Measurements from ENCODE around the gene MOB2. TPM values are rescaled to one million over a fixed set of nuclear protein-coding genes. Genes with fewer than 3 reads are reported as not detected.

The MOB2 gene
- 39.8 TPM for total RNA-seq
- long read RNA-seq, transcript MOB2-202 (5 exons, 795 nt), result major isoform, 11 of 142 reads
- long read RNA-seq, partial matches to known transcripts, result 112 of 142 reads
- long read RNA-seq, other reads (novel, unspliced or antisense), result 19 of 142 reads

DNA sequence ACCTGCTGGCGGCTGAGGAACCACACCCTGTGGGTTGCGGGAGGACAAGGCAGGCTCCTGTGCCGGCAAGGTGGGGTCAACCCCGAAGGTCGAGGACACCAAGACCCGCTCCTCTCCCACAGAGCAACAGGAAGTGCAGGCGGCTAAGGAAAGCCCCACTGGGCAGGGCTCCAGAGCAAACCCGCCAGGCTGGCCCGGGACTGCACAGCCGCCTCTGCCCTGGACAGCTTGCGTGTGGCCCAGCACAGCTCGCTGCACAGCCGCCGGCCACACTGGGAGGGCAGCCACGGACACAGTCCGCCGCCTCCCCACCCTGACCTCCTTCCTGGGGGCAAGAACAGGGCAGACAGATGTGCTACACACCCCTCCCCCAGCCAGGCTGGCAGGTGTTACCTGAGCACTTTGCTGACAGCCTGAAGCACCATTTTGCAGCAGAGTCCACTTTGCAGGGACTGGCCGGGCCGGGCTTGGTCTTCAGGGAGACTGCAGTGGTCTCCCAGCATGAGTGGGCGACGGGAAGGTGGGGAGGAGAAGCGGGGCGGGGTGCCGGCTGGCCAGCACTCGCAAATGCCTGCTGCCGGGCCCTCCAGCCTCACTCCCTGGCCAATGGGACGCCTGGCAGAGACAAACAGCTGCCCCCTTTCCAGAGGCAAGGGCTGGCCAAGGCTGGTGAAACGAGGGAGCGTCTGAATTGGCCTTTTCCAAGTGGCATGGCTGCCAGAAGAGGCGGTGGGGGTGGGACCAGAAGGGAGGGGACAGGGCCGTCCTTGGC, at the start of gene MOB2:
Gene MOB2, minus strand, starts transcription at position 726 of the 772 bp plus-strand sequence. Its CDS starts 223 bp downstream, at position 503.
- DNase-seq (ENCODE audit: low spot score), result no peak

DNA sequence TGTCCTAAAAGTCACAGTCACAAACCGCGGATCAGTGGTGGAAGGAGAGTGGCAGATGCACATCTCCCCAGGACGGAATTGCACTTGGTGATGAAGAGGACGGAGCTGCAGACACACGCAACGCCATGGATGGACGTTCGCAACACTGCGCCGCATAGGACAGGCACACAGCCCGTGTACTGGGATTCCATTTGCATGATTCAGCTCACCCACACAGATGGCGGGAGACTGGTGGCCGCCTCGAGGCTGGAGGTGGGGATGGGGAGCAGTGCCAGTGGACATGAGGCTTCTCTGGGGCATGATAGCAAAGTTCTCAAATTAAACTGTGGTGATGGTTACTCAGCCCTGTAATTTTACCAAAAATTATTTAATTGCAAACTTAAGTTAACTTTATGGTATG, 48.1 kb upstream of the MOB2 start:
- DNase-seq (ENCODE audit: low spot score), result no peak

GRCh38 chr11:1534171-1534570, 47.6 kb upstream of the MOB2 start:
- no peak for DNase-seq (ENCODE audit: low spot score)

DNA sequence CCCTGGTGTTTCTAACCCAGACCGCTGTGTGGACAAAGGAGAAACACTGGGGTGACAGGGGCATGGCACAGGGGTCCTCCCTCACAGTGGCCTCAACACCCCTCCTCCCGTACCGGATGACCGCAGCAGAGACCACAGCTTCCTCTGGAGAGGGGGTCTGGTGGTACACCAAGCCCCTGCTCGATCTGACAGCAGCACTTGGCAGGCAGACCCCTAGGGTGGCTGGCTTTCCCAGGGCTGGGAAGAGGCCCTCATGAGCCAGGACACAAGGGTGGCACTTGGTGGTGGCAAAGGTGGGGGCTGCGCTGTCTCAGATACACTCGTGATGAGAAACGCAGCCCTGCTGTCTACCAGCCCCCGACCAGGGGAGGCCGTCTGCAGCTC, 46.8 kb upstream of the MOB2 start:
- no peak for DNase-seq (ENCODE audit: low spot score)

GRCh38 chr11:1532606-1533341, 46.2 kb upstream of the MOB2 start:
- DNase-seq (ENCODE audit: low spot score), result no peak

GRCh38 chr11:1532014-1532586, 45.5 kb upstream of the MOB2 start:
- DNase-seq (ENCODE audit: low spot score), result no peak

DNA sequence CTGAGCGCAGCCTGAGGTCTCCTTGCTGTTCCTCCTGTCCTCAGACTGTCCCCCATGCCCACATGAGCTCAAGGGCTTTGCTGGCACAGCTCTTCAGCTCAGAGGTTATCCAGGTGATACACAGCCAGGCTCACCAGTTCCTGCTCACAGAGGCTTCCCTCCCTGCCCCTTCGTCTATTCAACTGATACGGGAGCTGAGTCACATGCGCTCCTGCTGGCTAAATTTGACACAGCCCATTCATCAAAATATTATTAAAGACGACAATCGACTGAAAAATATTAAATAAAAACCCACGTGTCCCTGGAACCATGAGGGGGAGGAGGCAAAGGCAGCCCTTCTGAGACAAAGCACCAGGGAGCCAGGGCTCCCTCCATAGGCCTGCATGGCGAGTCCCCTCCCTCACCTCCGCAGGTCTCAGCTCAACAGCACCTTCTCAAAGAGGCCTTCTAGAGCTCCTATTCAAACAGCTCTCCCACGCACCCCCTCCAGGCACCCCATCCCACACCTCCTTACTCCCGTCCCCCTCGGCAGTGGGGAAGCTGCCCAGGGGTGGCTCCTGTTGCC, 45.0 kb upstream of the MOB2 start:
- no peak for DNase-seq (ENCODE audit: low spot score)

DNA sequence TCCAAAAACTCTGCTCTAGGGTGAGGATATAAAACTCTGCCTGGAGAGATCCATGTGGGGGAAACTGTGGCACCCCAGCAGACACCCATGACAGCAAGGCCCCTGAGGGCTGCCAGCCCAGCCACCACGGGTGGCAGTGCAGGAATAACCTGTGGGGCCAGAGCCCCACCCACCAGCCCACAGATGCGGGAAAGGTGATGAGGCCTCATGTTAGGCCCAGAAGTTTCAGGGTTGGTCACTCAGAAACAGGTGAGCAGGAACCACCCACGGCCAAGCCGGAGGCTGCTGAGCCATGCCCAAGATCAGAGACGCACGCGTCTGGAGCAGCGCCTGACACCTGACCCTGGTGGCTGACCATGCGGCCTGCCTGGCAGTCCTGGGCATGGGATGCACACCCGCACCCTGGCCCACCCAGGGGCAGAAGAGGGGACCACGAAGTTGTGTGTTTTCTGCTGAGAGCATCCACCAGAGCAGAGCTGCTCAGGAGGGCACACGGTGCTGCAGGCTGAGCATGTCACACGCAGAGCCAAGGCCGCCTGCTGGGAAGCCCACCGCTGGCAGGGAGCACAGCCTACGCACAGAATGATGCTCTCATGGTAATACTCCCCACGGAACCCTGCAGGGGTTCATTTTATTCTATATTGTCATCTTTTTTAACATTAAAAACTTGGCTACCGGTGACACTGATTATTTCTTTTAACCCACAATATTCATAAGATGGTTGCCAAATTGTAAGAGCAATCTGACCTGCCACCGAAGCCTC, 44.3 kb upstream of the MOB2 start:
- DNase-seq (ENCODE audit: low spot score), result no peak

- DNase-seq (ENCODE audit: low spot score), result no peak
These were observed 43.2 kb upstream of the MOB2 start for GRCh38 chr11:1529774-1530173.

DNA sequence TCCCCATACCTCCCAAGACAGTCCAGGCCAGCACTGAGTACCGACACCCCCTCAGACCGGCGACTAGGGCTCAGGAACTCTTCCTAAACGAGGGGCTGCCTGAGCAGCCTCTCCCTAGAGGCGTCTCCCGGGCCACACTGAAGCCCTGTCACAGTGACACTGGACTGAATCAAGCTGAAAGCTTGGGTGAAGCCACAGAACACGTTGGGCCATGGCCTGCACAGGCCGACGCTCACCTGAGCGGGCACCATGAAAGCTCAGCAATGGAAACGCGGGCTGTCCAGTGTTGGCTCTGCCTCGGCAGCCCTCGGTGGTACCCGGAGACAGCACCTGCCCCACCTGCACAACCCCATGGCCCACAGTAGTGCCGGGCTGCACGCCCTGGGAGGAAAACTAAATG, 42.7 kb upstream of the MOB2 start:
- DNase-seq (ENCODE audit: low spot score), result no peak

DNA sequence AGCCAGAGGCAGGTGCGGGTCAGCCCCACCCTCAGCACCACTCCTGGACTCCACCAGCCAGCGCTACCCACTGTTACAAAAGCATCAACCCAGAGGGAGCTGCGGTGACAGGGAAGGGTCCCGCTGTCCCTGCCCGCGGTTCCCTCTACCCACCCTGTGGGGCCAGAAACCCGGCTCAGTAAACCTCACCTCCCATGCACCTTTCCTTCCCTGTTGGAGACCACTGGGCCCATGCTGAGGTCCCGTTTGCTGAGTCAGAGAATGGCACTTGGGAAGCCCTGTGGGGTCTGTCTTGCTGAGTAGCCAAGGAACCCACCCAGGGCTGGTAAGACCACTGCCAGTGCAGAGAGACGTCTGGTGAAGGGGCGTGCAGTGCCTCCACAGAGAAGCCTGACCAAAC, 42.1 kb upstream of the MOB2 start:
- no peak for DNase-seq (ENCODE audit: low spot score)

DNA sequence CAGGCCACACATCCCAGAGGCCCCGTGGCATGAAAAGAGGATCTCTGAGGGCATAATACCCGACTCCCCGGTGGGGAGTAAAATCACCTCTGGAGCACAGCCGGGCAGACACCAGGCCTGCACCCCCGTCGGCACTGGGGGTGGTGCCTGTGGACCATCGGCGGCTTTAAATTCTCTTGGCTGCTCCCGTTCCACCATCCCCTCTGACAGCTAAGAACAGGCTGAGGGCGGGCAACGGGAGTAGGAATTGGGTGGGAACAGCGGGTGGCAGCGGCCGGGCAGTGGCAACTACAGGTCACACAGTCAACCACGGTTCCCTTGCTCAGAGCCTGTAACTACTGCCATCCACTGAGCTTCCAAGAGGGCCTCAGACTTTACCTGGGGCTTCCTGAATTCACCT, 40.2 kb upstream of the MOB2 start:
- no peak for DNase-seq (ENCODE audit: low spot score)

- no peak for DNase-seq (ENCODE audit: low spot score)
These were observed 37.2 kb upstream of the MOB2 start for GRCh38 chr11:1523779-1524178.

GRCh38 chr11:1523077-1523476, 36.5 kb upstream of the MOB2 start:
- no peak for DNase-seq (ENCODE audit: low spot score)

DNA sequence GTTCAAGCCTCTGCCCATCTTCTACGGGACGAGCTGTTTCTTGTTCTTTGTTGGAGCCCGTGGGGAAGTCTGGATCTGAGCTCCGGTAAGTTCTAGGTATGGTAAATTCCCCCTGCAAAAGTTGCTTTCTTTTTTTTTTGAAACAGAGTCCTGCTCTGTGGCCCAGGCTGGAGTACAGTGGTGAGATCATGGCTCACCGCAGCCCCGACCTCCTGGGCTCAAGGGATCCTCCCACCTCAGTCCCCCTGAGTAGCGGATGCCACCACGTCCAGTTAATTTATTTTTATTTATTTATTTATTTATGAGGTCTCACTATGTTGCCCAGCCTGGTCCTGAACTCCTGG, 35.5 kb upstream of the MOB2 start:
- DNase-seq (ENCODE audit: low spot score), result no peak

DNA sequence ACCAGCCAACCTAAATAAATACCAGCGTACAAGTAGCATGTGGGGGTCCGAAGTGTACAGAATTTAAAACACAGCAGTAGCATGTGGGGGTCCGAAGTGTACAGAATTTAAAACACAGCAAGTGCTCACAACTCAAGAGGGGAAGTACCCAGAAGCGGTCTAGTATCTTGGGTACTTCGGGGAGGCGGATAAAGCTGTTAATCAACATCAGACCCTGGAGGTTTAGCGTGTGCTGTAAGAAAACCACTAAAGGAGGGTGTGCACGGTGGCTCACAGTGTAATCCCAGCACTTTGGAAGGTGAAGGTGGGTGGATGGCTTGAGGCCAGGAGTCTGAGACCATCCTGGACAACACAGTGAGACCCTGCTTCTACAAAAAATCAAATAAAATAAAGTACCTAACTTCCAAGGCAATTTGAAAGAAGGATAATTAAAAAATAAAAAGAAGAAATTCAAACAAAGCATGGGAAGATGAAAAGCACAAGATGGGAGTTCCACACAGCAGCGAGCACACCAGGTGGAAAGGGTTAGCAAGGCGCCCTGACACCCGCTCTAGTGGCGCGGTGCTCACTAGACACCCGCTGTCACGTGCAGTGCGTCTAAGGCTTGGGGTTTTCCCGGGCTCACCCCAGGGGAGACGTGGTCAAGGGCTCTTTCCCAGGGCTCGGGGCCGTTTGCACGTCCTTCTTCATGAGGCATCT, 35.0 kb upstream of the MOB2 start:
- no peak for DNase-seq (ENCODE audit: low spot score)

DNA sequence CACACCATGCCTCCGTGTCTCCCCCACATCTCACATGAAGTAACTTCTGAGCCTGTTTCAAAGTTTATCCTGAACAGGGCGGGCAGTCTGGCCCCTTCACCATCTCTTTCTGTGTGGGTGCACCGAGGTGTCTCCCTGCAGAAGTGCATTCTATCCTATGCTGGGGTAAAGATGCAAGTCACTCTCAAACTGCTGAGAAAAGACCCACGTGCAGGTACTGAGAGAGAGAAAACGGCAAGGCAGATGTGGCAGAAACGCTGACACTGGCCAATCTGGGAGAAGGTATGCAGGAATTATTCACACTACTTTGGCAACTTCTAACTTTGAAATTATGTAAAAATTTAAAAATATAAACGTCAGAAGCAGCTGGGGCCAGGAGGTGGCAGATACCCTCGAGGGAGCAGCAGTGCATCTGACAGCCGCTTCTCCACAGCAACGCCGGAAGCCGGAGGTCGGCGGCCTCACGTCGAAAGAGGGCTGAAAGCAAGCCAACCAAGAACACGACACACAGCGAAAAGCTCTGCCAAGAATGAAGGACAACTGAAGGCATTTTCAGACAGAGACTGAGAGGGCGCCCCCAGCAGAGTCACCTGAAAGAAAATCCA, 34.2 kb upstream of the MOB2 start:
- no peak for DNase-seq (ENCODE audit: low spot score)

GRCh38 chr11:1520209-1520662, 33.7 kb upstream of the MOB2 start:
- no peak for DNase-seq (ENCODE audit: low spot score)

DNA sequence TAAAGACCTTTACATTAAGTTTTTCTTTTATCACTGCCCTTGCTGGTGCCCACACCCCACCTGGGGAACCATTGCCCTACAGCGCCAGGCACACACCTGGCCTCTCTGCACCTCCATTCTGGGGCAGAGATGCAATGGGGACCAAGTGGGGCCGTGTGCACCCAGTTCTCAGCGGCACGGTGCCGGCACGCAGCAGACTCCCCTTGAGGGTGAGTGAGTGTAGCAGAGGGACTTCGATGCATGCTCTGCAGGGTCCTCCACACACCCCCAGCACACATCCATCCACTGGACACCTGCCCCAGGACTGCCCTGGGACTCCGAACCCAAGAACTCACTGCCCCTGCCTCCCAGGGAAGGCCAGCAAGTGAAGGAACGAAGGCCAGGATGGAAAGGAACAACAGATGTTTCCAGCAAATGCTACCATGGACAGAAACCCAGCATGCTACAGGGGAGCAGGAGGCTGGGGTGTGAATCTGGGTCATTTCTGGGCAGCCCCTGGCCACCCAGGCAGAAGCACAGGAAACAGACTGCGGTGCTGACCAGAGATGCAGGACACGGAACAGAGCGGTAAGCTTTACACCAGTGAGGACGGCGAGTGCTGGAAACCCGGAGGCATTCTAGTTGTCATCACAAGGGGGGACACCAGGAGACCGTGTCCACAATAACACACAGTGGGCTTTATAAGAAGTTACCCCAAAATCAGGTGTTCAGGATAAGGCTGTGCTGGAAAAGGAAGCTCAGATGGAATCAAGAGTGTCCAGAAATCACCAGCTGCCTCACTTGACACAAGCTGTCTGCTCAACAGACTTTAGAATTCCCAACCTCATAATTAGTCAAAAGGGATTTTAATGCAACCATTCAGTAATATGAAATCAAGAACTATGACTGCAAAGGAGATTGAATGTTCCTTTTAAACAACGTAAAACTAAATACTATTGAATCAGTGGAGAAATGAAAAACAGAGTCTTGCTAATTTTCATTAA, 32.7 kb upstream of the MOB2 start:
- no peak for DNase-seq (ENCODE audit: low spot score)

All from mesenteric fat pad (tissue), 1 donor.